Measurements from ENCODE around the gene TNFRSF13B.
"Not testable (repeated sequence)": the region's sequence is repeated elsewhere in the genome, so short reads cannot be mapped to it uniquely, and the experiment has no call there.

The TNFRSF13B gene

DNA sequence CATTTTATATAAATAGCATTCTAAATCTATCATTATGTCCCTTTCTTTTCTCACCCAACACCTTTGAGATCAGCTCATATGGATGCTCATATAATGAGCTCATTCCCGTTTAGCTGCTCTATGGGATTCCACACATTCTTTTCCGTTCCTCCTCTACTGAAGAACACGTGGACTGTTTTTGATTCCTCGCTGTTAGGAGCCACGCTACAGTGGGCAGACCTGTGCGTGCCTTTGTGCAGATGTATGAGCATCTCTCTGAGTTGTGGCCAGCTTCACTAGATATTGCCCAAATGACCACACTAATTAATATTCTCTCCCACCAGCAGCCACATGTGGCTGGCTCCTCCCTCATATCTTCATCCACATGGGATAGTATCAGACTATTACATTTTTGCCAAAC is 6.0 kb upstream of the TNFRSF13B start:
- FAIRE-seq (no peak), DNase-seq (ENCODE audit: insufficient read length, low spot score) (no peak)
- TF ChIP-seq POLR2A (IDR thresholded peaks at IDR 0.05; ENCODE audit: low read depth, low read length): no peak

DNA sequence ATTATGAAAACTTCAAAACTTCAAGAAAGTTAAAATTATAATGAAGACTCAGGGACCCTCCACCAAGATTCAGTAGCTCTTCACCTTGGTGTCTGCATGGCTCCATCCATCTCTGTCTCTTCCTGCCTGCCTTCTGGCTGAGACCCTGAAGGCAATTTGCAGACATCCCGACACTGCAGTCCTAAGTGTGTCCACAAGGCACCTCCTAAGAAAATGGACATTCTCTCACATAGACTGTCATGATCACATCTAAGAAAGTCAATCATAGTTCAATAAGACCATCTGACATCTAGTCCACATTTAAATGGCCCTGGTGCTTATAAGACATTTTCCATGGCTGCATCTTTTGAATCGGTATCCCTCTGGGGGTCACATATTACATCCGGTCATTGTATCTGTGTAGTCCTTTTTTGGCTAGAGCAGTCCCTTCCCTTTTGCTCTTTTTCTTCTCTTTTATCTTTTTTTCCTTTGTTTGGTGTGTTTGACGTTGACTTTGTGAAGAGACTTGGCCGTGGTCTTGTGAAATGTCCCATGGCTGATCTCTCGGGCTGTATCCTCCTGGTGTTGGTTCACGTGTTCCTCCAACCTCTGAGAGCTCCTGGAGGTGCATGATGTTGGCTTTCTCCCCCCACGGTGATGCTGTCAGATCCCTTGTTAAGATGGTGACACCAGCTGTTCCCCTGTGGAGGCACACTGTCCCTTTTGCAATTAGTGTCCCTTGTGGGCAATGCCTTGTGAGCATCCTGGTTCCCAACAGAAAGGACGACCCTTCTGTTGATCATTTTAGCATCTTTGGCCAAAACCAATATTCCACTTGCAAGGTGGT is 5.0 kb upstream of the TNFRSF13B start:
- FAIRE-seq (no peak), DNase-seq (ENCODE audit: insufficient read length, low spot score) (no peak)
- TF ChIP-seq POLR2A (IDR thresholded peaks at IDR 0.05; ENCODE audit: low read depth, low read length): no peak

DNA sequence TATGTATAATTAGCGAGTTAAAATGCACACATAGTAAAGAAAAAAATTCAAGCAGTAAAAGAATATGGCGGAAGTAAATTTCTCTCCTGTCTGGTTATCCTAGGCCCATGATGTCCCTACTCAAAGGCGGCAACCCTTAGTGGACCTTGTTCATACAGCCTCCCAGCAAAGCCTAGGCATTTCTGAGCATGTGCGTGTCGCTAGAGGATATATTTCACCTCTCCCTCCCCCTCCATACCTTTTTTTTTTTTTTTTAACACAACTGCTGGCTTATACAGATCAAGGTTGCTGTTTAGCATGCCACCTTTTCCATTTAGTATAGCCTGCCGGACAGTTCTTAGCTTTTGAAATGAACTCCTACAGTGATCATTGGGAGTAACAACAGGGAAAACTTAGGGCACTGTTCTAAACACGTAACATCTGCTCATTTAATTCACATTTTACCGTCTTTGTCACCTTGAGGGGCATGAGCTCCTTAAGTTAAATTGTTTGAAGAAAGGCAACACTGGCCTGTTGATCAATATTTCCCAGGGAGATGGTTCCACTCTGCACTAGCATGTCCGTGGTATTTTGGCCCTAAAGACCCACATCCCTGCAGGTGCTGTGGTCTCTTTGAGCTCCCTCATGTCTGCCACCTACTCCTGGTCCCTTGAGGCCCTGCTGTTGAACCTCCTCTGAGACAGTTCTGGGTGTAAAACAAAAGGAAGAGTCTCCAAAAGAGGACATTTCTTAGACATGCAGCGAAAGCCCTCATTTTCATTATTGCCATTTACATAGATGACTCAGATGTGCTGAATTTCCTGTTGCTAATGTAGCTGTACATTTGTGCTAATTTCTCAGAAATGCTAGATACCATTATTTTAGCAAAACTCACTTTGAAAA is 4.1 kb upstream of the TNFRSF13B start:
- FAIRE-seq (no peak), DNase-seq (ENCODE audit: insufficient read length, low spot score) (no peak)
- TF ChIP-seq POLR2A (IDR thresholded peaks at IDR 0.05; ENCODE audit: low read depth, low read length): no peak

DNA sequence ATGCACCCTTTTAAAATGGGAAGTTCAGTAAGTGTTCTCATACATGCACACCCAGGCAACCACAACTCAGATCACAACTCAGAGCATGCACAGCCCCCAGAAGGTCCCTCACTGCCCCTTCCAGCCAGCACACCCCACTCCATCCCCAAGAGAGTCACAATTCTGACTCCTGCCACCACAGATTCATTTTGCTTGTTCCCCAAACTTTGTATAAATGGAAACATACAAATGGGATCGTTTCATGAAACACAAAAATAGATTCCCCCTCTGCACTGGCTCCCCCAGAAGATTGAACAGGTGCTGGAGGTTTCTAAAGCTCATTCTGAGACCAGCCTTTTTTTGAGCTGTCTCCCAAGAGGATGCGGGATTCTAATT is 3.3 kb upstream of the TNFRSF13B start:
- no peak for FAIRE-seq
- TF ChIP-seq POLR2A (IDR thresholded peaks at IDR 0.05; ENCODE audit: low read depth, low read length): no peak
- DNase-seq (ENCODE audit: insufficient read length, low spot score): no peak

DNA sequence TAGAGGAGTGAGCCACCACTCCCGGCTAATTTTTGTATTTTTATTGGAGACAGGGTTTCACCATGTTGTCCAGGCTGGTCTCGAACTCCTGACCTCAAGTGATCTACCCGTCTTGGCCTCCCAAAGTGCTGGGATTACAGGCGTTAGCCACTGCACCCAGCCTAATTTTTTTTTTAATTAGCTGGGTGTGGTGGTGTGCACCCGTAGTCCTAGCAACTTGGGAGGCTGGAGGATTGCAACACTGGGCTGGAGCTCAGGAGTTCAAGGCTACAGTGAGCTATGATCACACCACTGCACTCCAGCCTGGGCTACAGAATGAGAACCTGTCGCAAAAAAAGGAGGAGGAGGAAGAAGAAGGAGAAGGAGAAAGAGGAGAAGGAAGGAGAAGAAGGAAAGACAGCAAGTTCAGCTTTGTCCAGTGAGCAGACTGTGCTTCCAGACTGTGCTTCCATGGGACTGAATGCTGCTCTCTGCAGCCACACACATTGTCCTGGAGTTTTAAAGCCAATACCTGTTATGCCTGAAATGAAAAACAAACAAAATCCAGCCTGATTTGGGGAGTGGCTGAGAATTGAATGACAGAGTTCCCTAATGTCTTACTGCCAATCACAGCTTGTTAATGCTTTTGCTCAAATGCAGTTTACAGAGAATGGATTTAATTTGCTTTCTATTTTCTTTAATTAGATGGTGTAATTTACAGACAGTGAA is 2.8 kb upstream of the TNFRSF13B start:
- no peak for DNase-seq (ENCODE audit: insufficient read length, low spot score)

DNA sequence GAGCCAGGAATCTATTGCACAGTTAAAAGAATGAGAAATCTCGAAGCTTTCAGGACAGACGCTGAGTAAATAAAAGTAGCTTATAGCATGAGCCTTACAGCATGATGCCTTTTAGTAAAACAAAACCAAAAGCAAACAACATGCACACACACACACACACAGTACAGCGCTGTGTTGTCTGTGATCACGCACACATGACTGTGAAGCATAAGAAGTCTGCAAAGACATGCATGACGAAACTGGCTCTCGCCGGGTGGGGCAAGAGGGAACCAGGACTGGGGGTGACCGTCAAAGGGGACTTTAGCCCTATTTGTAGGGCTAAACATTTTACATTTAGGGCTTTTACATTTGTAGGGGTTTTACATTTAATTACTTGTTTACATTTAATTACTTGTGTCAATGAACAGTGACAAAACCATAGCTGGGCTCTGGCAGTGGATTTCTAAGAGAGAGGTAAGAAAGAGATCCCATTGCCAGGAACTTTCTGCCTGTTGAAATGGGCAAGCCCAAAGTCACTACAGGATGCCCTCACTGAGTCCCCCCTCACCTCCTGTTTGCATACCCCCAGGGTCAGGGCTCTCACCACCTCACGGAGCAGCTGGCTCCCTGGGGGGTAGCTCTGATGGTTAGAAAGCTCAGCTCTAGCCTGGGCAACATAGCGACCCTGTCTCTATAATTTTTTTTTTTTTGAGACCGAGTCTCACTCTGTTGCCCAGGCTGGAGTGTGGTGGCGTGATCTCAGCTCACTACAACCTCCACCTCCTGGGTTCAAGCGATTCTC is 2.0 kb upstream of the TNFRSF13B start:
- DNase-seq (ENCODE audit: insufficient read length, low spot score) (no peak), FAIRE-seq (no peak)
- TF ChIP-seq POLR2A (IDR thresholded peaks at IDR 0.05; ENCODE audit: low read depth, low read length): no peak

More for the DNA sequence above, 2.8 kb upstream of the TNFRSF13B start:
- TF ChIP-seq POLR2A (IDR thresholded peaks at IDR 0.05; ENCODE audit: low read depth, low read length): no peak
- no peak for FAIRE-seq

DNA sequence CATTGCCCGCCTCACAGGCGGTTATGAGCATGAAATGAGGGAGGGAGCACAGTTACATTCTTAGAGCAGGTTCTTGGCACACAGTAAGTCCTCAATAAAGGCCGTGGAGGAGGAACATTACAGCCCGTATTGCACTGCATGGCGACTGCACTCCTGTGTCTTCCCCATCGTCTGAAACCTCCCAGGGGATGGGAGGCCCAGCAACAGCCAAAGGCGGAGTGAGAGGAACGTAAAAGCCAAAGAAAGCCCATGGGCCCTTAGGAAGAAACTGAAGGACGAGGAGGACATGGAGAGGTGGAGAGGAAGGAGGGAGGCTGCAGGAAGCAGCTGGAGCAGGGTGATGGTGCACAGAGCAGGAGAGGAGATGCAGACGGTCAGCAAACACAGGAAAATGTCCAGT is 1.1 kb upstream of the TNFRSF13B start:
- not testable (repeated sequence) for DNase-seq (ENCODE audit: insufficient read length, low spot score); FAIRE-seq

DNA sequence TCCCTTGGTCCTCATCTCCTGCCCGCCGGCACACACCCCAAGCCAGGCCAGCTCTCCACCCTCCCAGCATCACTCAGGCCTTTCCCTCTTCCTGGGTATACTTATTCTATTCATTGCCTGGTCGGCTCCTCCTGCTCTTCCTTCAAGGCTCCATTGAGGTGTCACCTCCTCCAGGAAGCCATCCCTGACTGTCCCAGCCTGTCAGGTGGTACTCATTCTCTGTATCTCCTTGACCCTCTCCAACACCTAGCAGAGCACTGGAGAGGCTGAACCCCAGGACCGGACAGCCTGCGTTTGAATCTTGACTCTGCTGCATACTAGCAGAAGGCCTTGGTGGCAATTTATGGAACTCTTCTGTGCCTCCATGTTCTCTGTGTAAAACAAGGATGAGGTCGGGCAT is 428 bp upstream of the TNFRSF13B start:
- DNase-seq (ENCODE audit: insufficient read length, low spot score): no peak
- FAIRE-seq: no peak
- TF ChIP-seq POLR2A (IDR thresholded peaks at IDR 0.05; ENCODE audit: low read depth, low read length): no peak

DNA sequence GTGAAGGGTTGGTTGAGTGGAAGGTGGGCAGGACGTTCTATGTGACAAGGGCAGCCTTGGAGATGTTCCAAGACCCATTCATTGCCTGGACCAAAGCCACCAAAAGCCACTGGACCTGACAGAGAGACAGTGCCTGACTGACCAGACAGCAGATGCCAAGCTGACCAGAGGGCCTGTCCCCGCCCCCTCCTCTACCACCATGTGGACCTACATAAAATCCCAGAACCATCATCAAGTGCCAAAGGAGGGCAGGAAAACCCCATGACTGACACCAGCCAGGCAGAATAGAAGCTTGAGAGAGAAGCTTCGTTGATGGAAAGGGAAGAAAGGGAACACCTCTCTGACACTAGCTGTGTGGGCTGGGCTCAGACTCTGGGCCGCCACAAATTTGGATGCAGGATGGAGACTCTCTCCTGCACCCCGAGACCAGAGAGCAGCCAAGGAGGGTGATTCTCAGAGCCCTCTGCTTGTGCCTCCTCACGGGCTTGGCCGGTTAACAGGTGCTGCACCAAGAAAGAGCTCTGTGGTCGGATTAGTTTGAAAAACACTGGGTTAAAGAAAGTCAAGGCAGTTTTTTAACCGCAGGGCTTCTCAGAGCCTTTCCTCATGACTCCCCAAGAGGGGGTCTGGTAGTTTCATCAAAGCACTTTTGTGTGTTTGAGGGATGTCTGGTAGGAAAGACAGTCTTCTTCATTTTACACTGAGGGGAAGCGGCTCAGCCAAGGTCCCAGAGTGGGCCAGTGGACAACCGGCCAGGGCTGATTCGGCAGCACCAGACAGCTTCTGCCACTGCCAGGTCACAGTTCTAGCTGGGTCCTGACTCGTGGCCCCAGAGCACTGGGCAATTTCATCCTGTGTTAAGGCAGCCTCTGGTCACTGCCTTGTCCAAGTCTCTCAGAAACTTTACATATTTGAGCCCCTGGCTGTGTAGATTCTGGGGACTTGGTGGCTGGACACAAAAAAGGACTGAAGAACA is 1.7 kb downstream of the TNFRSF13B start:
- DNase-seq (ENCODE audit: insufficient read length, low spot score): no peak
- no peak for FAIRE-seq
- no peak for TF ChIP-seq POLR2A (IDR thresholded peaks at IDR 0.05; ENCODE audit: low read depth, low read length)

DNA sequence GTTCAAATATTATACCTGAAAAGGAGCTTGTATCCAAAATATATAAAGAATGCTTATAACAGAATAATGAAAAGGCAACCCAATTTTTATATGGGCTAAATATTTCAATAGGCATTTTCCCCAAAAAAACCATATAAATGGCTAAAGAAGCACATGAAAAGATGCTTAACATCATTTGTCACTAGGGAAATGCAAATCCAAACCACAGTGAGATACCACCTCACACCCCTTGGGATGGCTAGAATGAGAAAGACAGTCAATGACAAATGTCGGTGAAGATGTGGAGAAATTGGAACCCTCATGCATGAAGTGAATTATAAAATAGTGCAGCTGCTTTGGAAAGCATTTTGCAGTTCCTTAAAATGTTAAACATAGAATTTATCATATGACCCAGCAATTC is 3.1 kb downstream of the TNFRSF13B start:
- DNase-seq (ENCODE audit: insufficient read length, low spot score) (no peak), FAIRE-seq (no peak)
- no peak for TF ChIP-seq POLR2A (IDR thresholded peaks at IDR 0.05; ENCODE audit: low read depth, low read length)

DNA sequence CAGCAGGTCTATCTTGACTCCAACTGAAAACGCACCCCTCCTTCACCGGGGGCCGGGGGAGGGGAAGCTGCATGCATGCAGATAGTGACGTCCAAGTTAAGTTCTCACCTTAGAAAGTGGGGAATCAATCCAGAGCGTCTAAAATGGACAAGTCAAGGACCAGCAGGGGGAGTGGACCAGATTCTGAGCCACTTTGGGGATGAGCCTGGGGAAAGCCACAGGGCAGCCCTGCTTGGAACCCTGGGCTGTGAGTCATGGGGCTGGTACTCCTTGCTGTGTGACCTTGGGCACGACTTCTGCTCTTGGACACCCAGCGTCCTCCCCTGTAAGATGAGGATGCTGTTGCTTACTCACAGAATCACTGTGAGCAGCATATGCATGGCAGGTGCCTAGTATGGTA is 9.1 kb downstream of the TNFRSF13B start:
- no peak for TF ChIP-seq POLR2A (IDR thresholded peaks at IDR 0.05; ENCODE audit: low read depth, low read length)
- FAIRE-seq: peak; percentile 99
- peak; percentile 79 for DNase-seq (ENCODE audit: insufficient read length, low spot score)

DNA sequence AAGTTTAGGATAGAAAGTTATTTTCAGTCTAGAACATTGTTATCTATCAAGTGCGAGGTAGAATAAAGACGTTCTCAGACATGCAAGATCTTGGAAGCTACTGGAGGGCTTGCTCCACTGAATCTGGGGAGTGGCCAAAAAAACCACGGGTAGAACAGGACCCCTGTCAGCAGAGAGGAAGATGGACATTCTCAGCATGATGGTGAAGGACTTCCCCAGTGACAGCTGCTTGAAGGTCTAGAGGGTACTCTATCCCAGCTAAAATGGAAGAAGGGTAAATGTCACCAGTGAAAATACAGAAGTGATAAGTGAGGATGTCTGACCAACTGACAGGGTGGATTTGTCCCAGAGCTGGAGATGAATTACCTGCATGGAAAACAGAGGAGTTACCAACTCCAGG is 10.1 kb downstream of the TNFRSF13B start:
- TF ChIP-seq POLR2A (IDR thresholded peaks at IDR 0.05; ENCODE audit: low read depth, low read length): no peak
- no peak for DNase-seq (ENCODE audit: insufficient read length, low spot score)
- no peak for FAIRE-seq

DNA sequence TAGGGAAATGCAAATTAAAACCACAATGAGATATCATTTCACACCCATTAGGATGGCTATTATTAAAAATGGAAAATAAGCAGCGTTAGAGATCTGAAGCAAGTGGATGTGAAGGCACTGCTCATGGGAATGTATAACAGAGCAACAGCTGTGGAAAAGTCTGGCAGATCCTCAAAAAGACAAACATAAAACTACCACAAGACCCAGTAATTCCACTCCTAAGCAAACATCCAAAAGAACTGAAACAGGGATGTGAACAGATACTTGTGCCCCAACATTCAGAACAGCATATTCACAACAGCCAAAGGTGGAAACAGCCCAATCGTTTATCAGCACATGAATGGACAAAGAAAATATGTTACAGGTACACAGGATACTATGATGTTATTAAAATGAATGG is 10.9 kb downstream of the TNFRSF13B start:
- DNase-seq (ENCODE audit: insufficient read length, low spot score): not testable (repeated sequence)
- peak; percentile 55 for FAIRE-seq

DNA sequence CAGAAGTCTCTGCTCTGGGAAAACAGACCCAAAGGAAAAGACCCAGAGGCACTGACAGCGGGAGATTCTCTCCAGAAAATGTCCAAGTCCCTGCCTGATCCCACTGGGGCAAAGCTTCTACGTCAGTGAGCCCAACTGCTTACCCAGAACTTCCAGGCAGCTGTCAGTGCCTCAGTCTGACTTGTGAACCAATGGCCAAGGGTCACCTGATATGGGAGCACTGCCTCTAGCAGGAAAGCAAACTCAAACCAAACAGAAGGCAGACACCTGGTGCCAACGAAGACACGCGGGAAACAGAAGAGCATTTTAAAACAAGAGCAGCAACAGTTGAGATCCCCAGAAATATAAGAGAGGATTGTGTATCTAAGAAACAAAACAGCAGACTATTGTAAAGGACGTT is 16.9 kb downstream of the TNFRSF13B start:
- DNase-seq (ENCODE audit: insufficient read length, low spot score); FAIRE-seq: not testable (repeated sequence)
